T-helper 1 cell treated with Interleukin-12 subunit alpha and Interleukin-12 subunit beta and Interleukin-4 antibody, amounts not matched to agents 30 μg/mL and 1 μg/mL, for 36 hours (primary cell): Measurements from ENCODE around the gene NR4A3.
"Not testable (repeated sequence)": the region's sequence is repeated elsewhere in the genome, so short reads cannot be mapped to it uniquely, and the experiment has no call there.

Source experiments
- H3K27ac Mint-ChIP-seq: one replicate; pipeline ENCODE4 v1.8.0; 2021; ENCODE audit warnings: mild to moderate bottlenecking, mixed read lengths
- H3K27me3 Mint-ChIP-seq: one replicate; pipeline ENCODE4 v1.8.0; 2021; ENCODE audit warnings: low read depth, mixed read lengths
- H3K36me3 Mint-ChIP-seq: one replicate; pipeline ENCODE4 v1.8.0; 2021; ENCODE audit warnings: low read depth, mixed read lengths
- H3K4me1 Mint-ChIP-seq: one replicate; pipeline ENCODE4 v1.8.0; 2021; ENCODE audit warnings: low read depth, mixed read lengths
- H3K4me3 Mint-ChIP-seq: one replicate; pipeline ENCODE4 v1.8.0; 2021; ENCODE audit warnings: mild to moderate bottlenecking, moderate library complexity, mixed read lengths
- H3K9me3 Mint-ChIP-seq: one replicate; pipeline ENCODE4 v1.8.0; 2021; ENCODE audit warnings: mixed read lengths

The NR4A3 gene

GRCh38 chr9:99835142-99835541, 13.5 kb downstream of the NR4A3 start:
- Mint-ChIP-seq H3K36me3 (peaks cover 13% of the 10 kb centered on the region), H3K27ac (no peak overlapping the region), H3K9me3 (no peaks in the 10 kb centered on the region), H3K4me1 (no peaks in the 10 kb centered on the region), H3K27me3 (peaks cover 10% of the 10 kb centered on the region), H3K4me3 (no peak overlapping the region)

- Mint-ChIP-seq H3K36me3 (peaks cover 14% of the 10 kb centered on the region), H3K27ac (no peak overlapping the region), H3K9me3 (no peaks in the 10 kb centered on the region), H3K4me3 (no peak overlapping the region), H3K4me1 (no peaks in the 10 kb centered on the region), H3K27me3 (peaks cover 7% of the 10 kb centered on the region)
Observed at GRCh38 chr9:99835581-99835980, 13.9 kb downstream of the NR4A3 start.

DNA sequence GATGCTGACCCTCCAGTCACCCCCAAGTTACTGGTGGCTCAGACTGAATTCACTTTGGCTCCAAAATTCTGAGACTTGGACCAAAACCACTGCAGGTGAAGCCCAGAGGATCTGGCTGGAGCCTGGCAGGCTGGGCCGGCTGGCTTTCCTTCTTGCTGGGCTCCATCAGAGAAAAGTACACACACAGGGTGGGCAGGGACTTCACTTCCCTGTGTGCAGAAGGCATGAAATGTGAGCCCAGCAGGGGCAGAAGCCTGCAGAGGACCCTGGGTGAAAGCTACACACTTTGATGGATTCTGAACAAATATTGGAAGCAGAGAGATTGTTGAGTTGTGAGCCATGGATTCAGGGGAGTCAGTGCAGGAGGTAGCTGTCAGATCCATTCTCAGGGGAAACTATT, 18.4 kb downstream of the NR4A3 start:
- H3K4me1 Mint-ChIP-seq: peaks cover 5% of the 10 kb centered on the region
- H3K36me3 Mint-ChIP-seq: peaks cover 6% of the 10 kb centered on the region
- no peak overlapping the region for H3K27ac Mint-ChIP-seq
- H3K4me3 Mint-ChIP-seq: no peak overlapping the region
- H3K27me3 Mint-ChIP-seq: peaks cover 3% of the 10 kb centered on the region
- H3K9me3 Mint-ChIP-seq: no peaks in the 10 kb centered on the region

DNA sequence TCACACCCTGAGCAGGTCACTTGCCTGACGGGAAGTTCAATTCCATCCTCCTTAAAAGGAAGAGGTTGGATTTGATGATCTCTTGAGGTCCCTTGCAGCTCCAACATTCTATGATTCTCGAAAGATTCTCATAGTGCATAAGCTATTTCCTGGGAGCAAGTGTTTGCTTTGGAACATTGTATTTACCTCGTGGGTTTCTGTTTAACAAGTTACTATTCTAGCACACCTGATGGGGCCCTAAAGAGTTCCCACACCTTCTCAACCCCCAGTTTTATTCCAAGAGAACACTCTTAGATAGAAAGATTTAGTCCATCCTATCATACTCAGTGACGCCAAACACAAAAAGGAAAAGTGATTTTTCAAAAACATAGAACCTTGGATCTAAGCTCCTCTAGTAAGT, 23.4 kb downstream of the NR4A3 start:
- Mint-ChIP-seq H3K9me3 (no peaks in the 10 kb centered on the region), H3K27ac (no peak overlapping the region), H3K4me3 (no peak overlapping the region), H3K36me3 (peaks cover 24% of the 10 kb centered on the region), H3K4me1 (peaks cover 18% of the 10 kb centered on the region), H3K27me3 (no peaks in the 10 kb centered on the region)

GRCh38 chr9:99848447-99848846, 26.8 kb downstream of the NR4A3 start:
- Mint-ChIP-seq H3K4me1 (peaks cover 40% of the 10 kb centered on the region), H3K27ac (no peak overlapping the region), H3K36me3 (peaks cover 36% of the 10 kb centered on the region), H3K27me3 (no peaks in the 10 kb centered on the region), H3K9me3 (no peaks in the 10 kb centered on the region), H3K4me3 (no peak overlapping the region)

DNA sequence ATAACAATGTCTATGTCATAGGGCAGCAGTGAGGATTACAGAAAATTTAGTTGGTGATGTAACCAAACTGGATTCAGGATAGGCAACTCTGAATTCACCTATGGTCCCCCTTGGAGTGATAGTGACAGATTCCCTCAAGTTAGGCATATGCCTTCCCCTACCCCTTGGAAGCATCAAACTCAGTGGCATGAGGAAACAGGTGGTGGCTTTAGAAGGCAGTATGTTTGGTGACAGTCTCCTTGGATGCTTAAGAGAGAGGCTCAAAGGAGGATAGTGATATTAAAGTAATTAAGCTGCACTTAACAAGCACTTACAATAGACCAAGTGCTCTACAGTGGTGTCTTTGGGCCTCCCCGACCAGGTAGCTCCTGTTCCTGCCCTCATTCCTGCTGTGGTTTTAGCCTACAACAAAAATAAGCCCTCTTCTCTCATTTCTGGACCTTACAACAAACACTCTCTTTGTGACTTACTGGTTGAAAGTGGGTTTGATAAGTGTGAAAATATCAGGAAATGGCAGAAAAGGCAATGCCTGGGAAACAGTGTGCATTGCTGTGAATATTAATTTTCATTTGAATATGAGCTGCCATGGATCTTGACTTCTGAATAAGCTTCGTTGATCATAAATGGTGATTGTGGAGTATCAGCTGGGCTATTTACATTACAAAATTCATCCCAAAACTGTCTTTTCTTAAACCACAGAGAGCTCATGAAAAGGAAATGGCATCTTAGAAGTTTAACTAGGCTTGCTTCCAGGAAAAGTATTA, 29.2 kb downstream of the NR4A3 start:
- Mint-ChIP-seq H3K9me3 (no peaks in the 10 kb centered on the region), H3K27ac (peak overlapping the region; percentile 86), H3K36me3 (peaks cover 33% of the 10 kb centered on the region), H3K4me1 (peaks cover 44% of the 10 kb centered on the region), H3K4me3 (peak overlapping the region; percentile 64), H3K27me3 (no peaks in the 10 kb centered on the region)

GRCh38 chr9:99851500-99851822, 29.8 kb downstream of the NR4A3 start:
- Mint-ChIP-seq H3K9me3 (no peaks in the 10 kb centered on the region), H3K4me3 (peak overlapping the region; percentile 64), H3K36me3 (peaks cover 33% of the 10 kb centered on the region), H3K4me1 (peaks cover 44% of the 10 kb centered on the region), H3K27me3 (no peaks in the 10 kb centered on the region), H3K27ac (peak overlapping the region; percentile 86)

DNA sequence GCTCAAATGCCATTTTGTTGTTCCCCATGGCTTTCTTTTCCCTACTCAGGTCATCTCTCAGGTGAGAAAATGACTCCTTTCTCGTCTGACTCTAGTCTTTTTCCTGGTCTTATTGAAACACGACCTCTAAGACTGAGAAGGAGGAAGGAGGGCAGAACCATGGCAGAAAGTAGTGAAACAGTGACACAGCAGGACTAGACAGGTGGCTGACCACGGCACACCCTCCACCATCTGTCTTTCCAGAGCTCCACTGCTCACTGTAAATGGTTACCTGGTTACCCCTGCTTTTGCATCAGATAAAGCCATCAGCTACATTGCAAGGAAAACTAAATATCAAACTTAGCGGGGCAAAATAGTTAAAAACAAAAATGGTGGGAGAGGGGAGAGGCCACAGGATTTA, 30.9 kb downstream of the NR4A3 start:
- Mint-ChIP-seq H3K4me3 (no peak overlapping the region), H3K9me3 (no peaks in the 10 kb centered on the region), H3K36me3 (peaks cover 32% of the 10 kb centered on the region), H3K4me1 (peaks cover 44% of the 10 kb centered on the region), H3K27ac (no peak overlapping the region), H3K27me3 (no peaks in the 10 kb centered on the region)

- H3K9me3 Mint-ChIP-seq: no peaks in the 10 kb centered on the region
- H3K36me3 Mint-ChIP-seq: peaks cover 15% of the 10 kb centered on the region
- H3K4me3 Mint-ChIP-seq: no peak overlapping the region
- peaks cover 25% of the 10 kb centered on the region for H3K4me1 Mint-ChIP-seq
- no peak overlapping the region for H3K27ac Mint-ChIP-seq
- H3K27me3 Mint-ChIP-seq: peaks cover 3% of the 10 kb centered on the region
Observed at GRCh38 chr9:99855467-99856176, 33.9 kb downstream of the NR4A3 start.

DNA sequence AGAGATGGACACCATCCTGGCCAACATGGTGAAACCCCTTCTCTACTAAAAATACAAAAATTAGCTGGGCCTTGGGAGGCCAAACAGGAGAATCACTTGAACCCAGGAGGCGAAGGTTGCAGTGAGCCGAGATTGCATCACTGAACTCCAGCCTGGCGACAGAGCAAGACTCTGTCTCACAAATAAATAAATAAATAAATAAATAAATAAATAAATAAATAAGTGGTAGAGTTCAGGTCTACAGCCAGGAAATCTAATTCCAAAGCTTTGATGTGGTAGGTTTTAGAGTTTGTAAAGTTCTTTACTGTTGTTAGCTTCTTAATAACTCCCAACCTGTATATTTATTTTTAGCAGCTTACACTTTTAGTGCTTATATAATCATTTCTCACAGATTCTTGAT, 35.9 kb downstream of the NR4A3 start:
- H3K4me1 Mint-ChIP-seq, H3K4me3 Mint-ChIP-seq, H3K36me3 Mint-ChIP-seq, H3K27me3 Mint-ChIP-seq, H3K27ac Mint-ChIP-seq, H3K9me3 Mint-ChIP-seq: not testable (repeated sequence)

DNA sequence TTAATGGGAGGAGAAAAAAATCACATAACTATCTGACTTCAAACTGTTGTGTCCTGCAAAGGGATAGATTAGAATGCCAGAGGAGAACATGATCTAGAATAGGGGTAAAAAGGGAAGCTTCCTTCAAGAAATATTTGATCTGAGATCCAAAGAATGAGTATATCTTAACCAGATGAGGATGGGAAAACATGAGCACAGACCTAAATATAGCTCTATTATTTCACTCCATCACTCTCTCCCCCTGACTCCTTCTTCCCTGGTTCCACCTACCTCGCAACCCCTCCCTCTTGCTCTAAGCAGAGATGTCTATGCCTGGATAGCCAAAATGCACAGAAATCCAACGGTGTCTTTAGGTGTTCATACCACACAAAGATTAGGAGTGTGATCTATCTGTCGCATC, 36.4 kb downstream of the NR4A3 start:
- H3K4me1 Mint-ChIP-seq: peaks cover 3% of the 10 kb centered on the region
- H3K4me3 Mint-ChIP-seq: no peak overlapping the region
- H3K36me3 Mint-ChIP-seq: peaks cover 4% of the 10 kb centered on the region
- H3K27ac Mint-ChIP-seq: no peak overlapping the region
- peaks cover 3% of the 10 kb centered on the region for H3K27me3 Mint-ChIP-seq
- no peaks in the 10 kb centered on the region for H3K9me3 Mint-ChIP-seq

- no peak overlapping the region for H3K4me3 Mint-ChIP-seq
- H3K4me1 Mint-ChIP-seq: peaks cover 3% of the 10 kb centered on the region
- H3K27me3 Mint-ChIP-seq: peaks cover 3% of the 10 kb centered on the region
- no peak overlapping the region for H3K27ac Mint-ChIP-seq
- H3K36me3 Mint-ChIP-seq: peaks cover 10% of the 10 kb centered on the region
- no peaks in the 10 kb centered on the region for H3K9me3 Mint-ChIP-seq
Observed at GRCh38 chr9:99859243-99859980, 37.7 kb downstream of the NR4A3 start.

- Mint-ChIP-seq H3K4me1 (peaks cover 2% of the 10 kb centered on the region), H3K36me3 (peaks cover 8% of the 10 kb centered on the region), H3K27me3 (peaks cover 3% of the 10 kb centered on the region), H3K9me3 (no peaks in the 10 kb centered on the region), H3K27ac (no peak overlapping the region), H3K4me3 (no peak overlapping the region)
Observed at GRCh38 chr9:99860266-99860665, 38.6 kb downstream of the NR4A3 start.

- Mint-ChIP-seq H3K27me3 (no peaks in the 10 kb centered on the region), H3K9me3 (no peaks in the 10 kb centered on the region), H3K4me1 (peaks cover 17% of the 10 kb centered on the region), H3K4me3 (no peak overlapping the region), H3K27ac (no peak overlapping the region), H3K36me3 (peaks cover 6% of the 10 kb centered on the region)
Observed at GRCh38 chr9:99863955-99864354, 42.3 kb downstream of the NR4A3 start.

DNA sequence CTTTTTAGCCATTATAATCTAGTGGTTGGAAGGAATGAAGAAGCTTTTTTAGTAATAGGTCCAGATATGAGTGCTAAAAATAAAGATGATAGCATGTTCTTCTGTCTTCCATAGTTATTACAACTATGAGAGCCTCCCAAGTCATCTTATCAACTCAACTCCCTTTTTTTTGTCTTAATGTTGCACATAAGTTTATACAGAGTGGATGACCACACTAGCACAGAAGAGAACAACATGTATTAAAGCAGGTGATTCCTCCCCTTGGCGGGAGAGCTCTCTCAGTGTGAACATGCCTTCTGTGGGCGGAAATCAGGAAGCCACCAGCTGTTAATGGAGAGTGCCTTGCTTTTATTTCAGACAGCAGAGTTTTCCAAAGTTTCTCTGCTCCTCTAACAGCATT, 44.7 kb downstream of the NR4A3 start:
- peaks cover 6% of the 10 kb centered on the region for H3K36me3 Mint-ChIP-seq

More for the DNA sequence above, 44.7 kb downstream of the NR4A3 start:
- H3K27me3 Mint-ChIP-seq: no peaks in the 10 kb centered on the region
- no peak overlapping the region for H3K4me3 Mint-ChIP-seq
- peaks cover 27% of the 10 kb centered on the region for H3K4me1 Mint-ChIP-seq
- no peak overlapping the region for H3K27ac Mint-ChIP-seq
- no peaks in the 10 kb centered on the region for H3K9me3 Mint-ChIP-seq
